Right hindlimb (tissue), 1 donor: ENCODE measurements around the gene FMNL2.
"Not testable (repeated sequence)": the region's sequence is repeated elsewhere in the genome, so short reads cannot be mapped to it uniquely, and the experiment has no call there.

Experiments used
- DNase-seq: peaks from one replicate; pipeline ENCODE4 v3.0.0-alpha.2; 2018

The FMNL2 gene

DNA sequence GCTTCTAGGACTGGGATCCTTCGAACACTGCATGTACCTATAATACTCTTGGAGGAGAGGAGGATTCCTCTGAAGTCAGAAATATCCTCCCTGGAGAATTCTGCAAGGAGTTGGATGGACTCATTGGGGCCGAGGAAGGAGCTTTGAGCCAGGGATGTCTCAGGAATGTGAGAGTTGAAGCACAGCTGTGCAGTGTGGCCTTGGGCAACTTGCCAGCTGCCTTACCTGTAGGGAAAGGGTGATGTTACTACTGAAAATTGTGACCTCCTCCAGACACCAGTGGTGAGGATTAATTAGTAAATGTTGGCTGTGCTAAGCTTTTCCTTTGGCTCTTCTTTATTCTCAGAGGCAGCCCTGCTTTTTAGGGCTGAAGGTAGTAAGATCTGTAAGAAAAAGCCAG is 41.4 kb downstream of the FMNL2 start:
- DNase-seq, result no peak

DNA sequence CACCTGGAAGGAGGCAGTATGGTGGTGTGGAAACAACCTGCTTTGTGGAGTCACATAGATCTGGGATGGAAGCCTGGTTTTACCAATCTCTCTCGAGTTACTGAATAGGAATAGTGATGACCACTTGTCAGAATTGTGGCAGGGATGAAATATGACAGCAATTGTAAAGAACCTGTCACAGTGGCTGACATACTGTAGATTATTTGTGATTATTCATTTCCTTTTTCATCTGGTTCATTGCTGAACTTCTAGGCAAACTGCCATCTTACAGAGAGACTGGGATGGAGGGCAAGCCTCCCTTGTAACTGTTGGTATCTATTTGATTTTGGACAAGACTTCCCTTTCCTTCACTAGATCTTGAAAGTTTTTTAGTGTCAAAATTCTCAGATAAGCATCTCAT is 42.0 kb downstream of the FMNL2 start:
- no peak for DNase-seq

DNA sequence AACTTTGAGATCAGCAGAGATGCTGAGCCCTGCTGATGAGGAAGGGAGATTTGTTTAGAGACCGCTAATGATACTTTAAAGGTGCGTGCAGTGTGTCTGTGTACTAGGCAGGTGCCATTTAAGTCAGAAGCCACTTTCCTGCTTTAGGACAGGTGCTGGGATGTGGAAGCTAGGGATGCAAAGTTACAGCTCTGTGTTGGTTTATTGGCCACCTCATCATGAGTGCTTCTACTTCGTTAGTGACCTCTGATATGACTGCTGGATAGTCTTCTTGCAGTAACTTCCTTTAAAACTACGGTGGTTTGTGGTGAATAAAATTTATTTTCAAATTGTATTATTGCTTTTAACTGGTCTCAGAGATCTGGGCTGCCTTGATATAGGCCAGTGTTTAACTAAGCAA is 44.1 kb downstream of the FMNL2 start:
- no peak for DNase-seq

DNA sequence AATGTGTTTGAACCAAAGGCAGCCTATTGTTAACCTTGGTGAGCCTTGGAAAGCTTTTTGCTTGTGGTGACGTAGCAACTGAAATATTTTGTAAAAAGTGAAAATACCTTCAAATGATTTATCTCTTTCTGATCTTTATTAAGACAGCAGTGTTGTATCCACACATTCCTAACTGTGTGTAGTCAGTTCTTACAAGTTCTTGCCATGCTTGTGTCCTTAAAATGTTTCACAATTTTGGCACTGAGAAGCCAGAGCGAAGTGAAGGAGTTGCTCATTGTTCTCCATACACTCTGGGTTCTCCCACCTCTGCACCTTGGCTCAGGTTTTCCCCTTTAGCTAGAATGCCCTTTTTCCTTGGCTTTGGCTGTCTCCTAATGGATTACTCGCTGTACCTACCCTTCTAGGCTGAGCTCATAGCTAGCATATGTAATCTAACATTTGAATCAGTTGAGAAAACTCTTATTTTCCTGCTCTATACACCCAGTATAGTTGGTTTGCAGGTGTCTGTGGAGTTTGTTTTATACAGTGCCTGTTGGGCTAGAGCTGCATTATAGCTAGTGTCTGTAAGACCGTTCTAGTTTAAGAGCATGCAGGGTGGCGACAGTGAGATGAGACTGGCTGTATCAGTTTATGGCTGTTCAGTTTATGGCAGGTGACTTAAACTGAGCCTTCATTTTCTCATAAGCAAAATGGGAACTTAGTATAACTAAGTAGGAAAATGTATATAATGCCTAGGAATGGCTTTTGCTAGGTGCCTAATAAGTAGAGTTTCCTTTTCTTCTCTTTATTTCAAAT is 45.5 kb downstream of the FMNL2 start:
- DNase-seq, result no peak

DNA sequence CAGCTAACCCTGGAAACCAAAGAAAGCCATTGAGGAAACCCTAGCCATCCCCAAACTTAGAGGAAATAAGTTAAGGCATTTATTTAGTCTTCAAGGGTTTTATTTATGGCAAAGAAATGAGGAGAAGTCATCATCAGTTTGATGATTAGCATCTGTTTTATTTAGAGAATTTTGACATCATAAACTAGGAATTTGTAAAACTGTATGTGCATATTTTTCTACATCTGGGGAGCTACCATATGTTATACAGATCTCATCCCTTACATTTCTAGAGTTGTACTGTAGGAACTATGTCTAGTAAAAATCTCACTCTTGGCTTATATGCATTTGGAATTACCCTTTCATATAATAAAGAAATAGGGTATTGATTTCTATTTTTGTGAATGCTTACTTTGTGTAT is 48.7 kb downstream of the FMNL2 start:
- no peak for DNase-seq

DNA sequence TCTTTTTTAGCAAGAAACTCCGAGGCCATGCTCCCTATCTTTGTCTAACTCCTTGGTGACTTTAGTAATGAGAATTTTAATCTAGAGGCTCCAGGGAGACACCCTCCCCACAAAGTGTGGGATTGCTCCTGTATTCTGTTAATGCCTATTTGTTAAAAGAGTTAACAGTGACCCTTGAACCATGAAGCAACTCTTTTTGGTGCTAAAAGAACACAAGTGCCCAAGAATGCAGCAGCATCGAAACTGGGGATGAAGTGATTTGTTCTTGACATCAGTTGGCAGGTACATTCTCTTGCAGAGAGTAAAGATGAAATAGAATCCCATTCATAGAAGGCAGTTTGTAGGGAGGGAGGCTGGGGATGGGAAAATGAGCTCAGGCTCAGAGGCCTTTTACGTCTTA is 50.0 kb downstream of the FMNL2 start:
- DNase-seq, result no peak

DNA sequence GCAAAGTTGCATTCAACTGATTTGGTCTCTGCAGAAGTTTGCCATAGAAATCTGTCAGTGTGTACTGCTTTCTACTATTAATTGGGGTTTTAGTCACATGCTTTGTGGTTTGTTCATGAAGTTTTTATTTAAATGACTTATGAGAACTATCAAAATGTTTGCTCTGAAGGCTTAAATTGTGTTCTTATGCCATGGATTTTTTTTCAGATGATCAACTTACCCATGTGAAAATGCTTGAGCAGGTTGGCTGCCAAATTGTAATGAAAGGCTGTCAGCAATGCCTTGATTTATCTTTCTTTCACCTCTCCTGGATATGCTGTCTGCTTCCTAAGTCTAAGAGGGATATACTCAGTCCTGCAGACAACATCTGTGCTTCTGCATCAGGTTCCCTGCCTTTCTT is 50.7 kb downstream of the FMNL2 start:
- no peak for DNase-seq

DNA sequence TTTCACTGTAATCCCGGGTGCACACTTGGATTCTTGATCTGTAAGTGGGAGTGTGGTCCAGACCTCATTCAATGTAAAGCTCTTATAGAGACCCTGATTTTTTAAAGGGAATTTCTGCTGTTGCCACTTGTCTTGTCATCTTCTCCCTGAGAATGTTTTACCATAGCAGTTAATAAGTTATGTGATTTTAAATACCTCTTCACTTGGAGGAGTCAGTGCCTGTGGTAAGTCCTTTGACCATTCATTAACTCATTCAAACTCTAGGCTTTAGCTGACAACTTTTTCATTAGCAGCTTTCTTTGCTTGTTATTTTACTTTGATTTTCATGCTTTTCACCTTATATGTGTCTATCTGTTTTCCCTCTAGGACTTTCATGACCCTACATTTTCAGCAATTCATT is 51.3 kb downstream of the FMNL2 start:
- no peak for DNase-seq

DNA sequence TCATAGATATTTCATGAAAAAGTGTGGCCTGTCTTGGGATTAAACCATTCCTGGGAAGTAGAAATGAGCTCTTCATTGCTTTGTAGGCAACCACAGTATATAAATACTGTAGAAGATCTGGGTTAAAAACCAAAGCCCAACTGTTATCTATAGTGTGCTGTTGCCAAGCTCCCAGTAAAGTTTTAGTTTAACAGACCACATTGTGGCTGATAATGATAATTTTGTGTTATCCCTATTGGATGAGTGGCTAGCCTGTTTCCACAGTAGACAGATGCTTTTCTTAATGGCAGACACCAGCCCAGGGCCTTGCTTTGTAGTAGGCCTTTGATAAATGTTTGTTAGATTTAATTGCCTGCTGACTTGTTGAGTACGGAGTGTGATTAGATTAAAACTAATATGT is 52.1 kb downstream of the FMNL2 start:
- DNase-seq, result no peak

DNA sequence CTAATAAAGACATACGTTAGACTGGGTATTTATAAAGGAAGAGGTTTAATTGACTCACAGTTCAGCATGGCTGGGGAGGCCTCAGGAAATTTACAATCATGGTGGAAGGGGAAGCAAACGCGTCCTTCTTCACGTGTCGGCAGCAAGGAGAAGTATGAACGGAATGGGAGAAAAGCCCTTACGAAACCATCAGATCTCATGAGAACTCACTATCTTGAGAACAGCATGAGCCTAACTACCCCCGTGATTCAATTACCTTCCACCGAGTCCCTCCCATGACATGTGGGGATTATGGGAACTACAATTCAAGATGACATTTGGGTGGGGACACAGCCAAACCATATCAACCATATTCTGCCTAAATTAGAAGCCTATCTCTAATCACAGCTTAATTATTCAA is 53.3 kb downstream of the FMNL2 start:
- DNase-seq, result not testable (repeated sequence)

DNA sequence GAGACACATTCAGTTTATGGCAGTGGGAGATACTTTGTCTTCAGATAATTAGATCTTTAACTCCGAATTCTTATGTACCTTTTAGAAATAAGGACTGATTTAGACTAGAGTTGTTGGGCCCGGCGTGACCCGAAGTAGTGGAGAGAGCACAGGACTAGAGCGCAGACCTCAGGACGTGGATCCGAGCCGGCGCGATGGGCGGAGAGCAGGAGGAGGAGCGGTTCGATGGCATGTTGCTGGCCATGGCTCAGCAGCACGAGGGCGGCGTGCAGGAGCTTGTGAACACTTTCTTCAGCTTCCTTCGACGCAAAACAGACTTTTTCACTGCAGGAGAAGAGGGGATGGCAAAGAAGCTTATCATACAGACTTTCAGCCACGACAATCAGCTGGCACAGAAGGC is 54.5 kb downstream of the FMNL2 start:
- DNase-seq, result no peak

DNA sequence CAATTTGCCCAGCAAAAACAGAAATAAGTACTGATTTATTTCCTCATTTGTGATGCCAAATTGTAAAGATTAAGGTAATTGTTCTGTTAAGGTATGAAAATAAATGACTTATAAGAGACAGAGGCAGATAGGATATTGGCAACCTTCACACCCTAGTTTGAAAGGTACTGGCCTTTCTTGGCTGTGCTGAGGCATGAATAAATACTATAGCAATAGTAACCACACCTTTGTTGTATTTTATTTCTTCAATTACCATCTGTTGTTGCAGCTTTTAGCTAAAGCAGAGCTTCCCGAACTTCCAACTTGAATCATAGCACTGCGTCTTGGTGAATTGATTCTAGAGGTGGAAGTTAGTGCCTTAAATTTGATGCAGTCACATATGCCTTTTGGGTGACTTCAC is 55.9 kb downstream of the FMNL2 start:
- DNase-seq, result no peak

DNA sequence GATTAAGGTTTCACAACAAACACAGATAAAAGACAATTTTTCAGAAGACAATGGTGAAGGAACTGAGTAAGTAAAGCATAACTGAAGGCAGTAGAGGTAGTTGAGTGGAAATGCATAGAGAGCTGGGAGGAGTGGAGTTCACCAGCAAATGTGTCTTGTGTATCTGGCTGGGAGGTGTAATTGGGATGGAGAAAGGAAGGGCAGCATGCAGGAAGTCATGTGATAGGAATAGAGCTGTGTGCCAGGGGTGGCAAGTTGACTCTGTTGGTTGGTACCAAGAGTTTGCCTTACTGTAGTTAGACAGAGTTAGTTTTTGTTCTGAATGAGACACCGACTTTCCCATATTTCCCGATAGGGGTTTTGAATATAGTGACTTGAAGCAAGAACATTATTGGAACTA is 56.3 kb downstream of the FMNL2 start:
- DNase-seq, result no peak

DNA sequence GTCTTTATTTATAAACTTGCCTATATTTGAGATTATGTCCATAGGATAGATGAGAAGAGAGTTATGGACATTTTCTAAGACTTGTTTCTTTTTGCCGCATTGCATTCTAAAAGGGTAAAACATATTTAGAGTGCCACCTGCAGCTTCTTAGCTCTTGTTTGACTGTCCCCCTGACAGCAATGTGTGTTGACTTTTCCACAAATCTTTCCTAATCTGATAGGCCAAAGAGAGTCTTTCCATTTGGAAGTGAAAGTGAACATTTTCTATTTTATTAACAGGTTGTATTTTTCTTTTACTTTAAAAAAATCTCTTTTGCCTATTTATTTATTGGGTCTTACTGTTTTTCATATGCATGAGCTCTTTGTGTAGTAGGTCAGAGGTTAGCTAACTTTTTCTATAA is 58.4 kb downstream of the FMNL2 start:
- no peak for DNase-seq

DNA sequence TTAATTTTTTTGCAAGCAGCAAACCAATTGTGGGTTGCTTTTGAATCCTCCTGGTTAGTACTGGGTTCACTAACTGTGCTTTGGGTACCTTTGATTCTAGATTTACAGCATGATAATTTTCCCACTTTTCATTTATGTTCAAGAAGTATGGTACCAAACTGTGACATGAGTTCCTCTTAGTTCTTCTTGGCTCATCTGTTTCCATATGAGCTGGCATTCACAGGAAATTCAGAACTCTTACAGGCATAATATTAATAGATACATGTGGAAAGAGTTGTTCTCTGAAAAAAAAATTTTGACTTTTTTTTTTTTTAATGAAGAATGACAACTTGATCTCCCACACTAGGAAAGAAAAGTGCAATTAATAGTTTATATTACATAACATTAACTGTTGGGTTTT is 59.4 kb downstream of the FMNL2 start:
- no peak for DNase-seq

DNA sequence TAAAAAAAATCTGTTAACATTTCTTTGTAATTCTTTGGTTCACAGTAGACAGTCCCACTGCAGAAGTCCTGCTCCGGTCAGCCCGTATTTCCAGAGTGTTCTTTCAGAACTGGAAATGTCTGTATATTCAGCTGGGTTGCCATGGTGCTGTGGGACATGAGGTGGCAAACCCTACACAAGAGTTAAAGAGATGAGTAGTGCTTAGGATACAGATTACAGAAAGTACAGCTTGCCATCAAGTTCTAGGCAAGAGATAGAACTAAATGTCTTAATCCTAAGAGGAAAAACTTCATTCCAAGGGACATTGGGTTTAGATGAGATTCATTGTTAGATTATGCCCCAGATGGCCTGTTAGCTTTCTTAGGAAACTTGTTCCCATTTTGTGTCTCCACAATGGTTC is 60.1 kb downstream of the FMNL2 start:
- no peak for DNase-seq

DNA sequence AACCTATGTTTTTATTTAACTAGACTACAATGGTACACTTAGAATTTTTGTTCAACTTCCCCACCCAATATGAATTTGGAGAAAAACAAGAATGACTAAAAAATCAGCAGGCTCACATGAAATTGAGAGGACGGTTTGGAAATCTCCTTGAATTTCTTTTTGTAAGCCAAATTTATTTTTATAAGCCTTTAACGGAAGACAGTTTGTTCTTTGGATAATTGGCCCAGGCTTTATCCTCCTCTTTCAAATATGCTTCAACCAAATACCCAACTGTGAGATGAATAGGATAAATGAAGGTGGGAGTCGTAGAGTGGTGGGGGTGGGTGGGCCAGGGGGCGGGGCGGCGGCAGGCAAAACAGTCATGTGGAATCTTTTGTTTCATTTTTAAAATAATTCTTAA is 60.6 kb downstream of the FMNL2 start:
- DNase-seq, result no peak

DNA sequence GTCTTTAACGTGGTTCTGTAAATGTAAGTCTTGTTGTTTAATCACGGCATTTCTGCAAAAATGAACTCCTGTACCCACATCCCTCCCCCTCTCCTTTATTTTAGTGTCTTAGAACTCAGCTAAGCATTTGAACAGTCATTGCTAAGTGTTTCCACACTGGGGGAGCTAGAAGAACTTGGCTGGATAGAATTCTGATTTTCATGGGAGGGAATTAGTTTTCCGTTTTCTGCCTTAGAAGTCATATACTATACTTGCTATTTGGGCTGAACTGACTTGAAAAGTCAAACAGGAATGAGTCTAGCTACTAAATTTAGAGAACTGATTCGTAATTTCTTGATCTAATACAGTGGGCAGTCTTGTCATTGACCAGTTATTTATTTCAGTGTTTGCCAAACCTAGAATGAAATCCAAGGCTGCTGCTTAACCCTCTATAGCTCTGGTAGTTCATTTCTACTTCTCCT is 61.1 kb downstream of the FMNL2 start:
- no peak for DNase-seq

DNA sequence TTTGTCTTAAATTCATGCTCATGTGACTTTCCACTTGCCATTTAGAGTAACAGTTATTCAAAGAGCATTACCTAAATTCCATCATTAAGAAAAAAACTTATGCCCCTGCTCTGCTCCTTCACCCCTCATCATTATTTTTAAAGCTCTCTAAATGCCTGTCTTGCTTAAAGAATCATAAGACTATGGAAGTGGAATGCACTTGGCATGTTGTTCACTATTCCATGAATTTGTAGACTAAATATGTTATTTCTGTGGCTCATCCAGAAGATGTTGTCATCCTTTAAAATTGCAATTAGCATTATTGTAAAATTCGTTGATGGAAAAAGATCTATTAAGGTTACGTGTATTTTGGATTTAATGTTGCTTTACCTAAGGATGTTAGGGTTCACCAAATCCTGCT is 61.8 kb downstream of the FMNL2 start:
- no peak for DNase-seq

DNA sequence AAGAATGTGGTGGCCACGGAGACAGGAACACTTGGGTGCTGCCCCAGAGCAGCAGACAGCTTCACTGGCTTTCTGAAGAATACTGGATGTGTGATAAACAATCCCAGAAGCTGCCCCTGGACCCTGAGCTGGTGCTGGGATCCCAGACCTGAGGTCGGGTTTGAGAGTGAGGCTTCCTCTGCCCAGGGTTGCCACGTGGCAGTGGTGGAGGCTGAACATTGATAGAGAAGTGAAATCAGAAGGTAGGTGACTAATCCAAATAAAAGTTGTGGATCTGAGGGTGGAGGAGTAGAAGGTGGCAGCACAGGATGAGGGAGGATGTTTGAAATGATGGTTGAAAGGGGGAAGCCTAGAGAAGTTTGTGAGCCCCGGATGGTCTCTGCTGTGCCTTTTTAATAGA is 64.0 kb downstream of the FMNL2 start:
- no peak for DNase-seq

DNA sequence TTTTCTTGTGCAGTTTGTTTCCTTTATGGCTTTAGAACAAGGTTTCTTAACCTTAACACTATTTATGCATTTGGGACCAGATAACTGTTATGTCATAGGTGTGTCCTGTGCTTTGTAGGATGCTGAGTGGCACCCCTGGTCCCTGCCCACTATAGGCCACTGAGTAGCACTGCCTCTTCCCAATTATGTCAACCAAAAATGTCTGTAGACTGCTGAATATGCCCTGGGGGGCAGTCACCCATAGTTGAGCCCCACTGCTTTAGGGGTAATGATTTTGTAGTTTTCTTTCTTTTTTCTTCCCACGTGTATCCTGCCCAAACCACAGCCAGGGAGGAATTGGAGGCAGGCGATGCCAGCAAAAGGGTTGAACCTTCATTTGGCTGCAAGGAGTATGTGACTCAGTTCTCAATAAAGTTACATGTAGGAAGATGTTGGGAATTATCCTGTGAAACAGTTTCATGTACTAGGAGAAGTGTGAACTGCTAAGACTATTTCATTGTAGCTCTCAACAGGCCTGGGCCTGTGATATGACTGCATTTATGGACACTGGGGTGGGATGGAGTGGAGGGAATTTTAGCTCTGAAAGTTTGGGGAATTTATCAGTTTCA is 65.7 kb downstream of the FMNL2 start:
- no peak for DNase-seq

DNA sequence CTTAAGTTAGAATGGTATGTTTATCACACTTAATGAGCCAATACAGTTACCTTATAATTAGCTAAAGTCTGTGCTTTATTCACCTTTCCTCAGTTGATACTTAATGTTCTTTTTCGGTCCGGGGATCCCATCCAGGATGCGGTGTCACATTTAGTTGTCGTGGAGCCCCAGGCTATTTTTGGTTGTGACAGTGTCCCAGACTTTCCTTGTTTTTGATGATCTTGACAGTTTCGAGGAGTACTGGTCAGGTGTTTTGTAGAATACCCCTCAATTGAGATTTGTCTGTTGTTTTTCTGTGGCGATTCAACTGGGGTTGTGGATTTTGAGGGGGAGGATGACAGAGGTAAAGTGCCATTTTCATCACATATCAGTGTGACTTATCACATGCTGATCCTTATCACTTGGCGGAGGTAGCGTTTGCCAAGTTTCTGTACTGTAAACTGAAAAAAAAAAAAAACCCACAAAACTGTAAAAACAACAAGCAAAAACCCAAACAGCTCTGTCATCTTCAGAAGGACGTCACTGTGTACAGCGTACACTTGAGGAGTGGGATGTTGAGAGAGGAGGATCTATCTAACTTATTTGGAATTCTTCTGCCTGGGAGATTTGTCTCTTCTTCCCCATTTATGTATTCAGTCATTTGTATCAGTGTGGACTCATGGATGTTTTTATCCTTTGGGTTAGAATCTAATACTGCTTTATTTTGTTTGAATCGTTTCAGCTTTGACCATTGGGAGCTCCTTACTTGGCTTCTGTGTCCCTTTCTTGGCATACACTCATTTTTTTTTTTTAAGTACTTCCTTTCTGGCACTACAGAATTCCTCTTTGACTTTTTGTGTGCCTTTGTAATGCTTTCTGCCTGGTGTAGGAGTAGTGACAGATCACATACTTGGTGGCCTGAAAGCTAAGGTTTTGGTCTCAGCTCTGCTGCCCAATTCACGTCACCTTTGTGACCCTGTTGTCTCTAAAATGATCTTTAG is 68.1 kb downstream of the FMNL2 start:
- no peak for DNase-seq
